CD8-positive, alpha-beta memory T cell (primary cell): ENCODE measurements around the gene FRMD4B. TPM values are rescaled to one million over a fixed set of nuclear protein-coding genes. Genes with fewer than 3 reads are reported as not detected.

Experiments
- CTCF ChIA-PET: fragments of 350-600 bp; sonication (Branson Sonifier 250); formaldehyde crosslinking; loops from one replicate; lab custom pipeline; 2021; ENCODE audit warnings: antibody characterized with exemption; lab: Charles Lee
- POLR2A ChIA-PET: fragments of 350-600 bp; sonication (Branson Sonifier 250); formaldehyde crosslinking; loops from one replicate; lab custom pipeline; 2021; ENCODE audit warnings: antibody characterized with exemption; lab: Charles Lee
- DNase-seq, 5 donors: peaks; one replicate each; pipeline versions ENCODE4 v3.0.0 to v3.0.0-alpha.2; 2020 to 2022; ENCODE audit warnings: mixed read lengths in 1 of 5
- H3K27ac ChIP-seq: one replicate; pipeline ENCODE4 v1.7.0; 2013; ENCODE audit warnings: low read depth, mild to moderate bottlenecking, low read length, moderate library complexity
- H3K27me3 ChIP-seq: 2 replicates; pipeline ENCODE4 v1.7.0; 2013; ENCODE audit warnings: low read length, mild to moderate bottlenecking; ENCODE audit not compliant: insufficient read depth, poor library complexity, severe bottlenecking
- H3K36me3 ChIP-seq: 2 replicates; pipeline ENCODE4 v1.7.0; 2013; ENCODE audit warnings: mild to moderate bottlenecking, low read length, moderate library complexity; ENCODE audit not compliant: insufficient read depth
- H3K4me1 ChIP-seq: 2 replicates; pipeline ENCODE4 v1.7.0; 2013; ENCODE audit warnings: mild to moderate bottlenecking, low read length, moderate library complexity; ENCODE audit not compliant: insufficient read depth
- H3K4me3 ChIP-seq: 2 replicates; pipeline ENCODE4 v1.7.0; 2013; ENCODE audit warnings: mild to moderate bottlenecking, low read length
- H3K9me3 ChIP-seq: 2 replicates; pipeline ENCODE4 v1.7.0; 2013; ENCODE audit warnings: mild to moderate bottlenecking, low read length
- H3K27ac Mint-ChIP-seq, 8 donors: one replicate each; pipeline ENCODE4 v1.8.0; 2020 to 2021; ENCODE audit warnings: mixed read lengths in 8 of 8, mild to moderate bottlenecking in 6 of 8, inconsistent platforms in 3 of 8, moderate library complexity in 3 of 8
- H3K27me3 Mint-ChIP-seq, 2 donors: one replicate each; pipeline ENCODE4 v1.8.0; 2020 to 2021; ENCODE audit warnings: mixed read lengths in 2 of 2, mild to moderate bottlenecking in 1 of 2, moderate library complexity in 1 of 2
- H3K36me3 Mint-ChIP-seq, 3 donors: one replicate each; pipeline ENCODE4 v1.8.0; 2020 to 2021; ENCODE audit warnings: mixed read lengths in 3 of 3, inconsistent platforms in 1 of 3, mild to moderate bottlenecking in 1 of 3
- H3K4me1 Mint-ChIP-seq, 3 donors: one replicate each; pipeline ENCODE4 v1.8.0; 2020 to 2021; ENCODE audit warnings: mixed read lengths in 3 of 3, inconsistent platforms in 1 of 3, mild to moderate bottlenecking in 1 of 3
- H3K4me3 Mint-ChIP-seq, 7 donors: one replicate each; pipeline ENCODE4 v1.8.0; 2020 to 2021; ENCODE audit warnings: mixed read lengths in 7 of 7, mild to moderate bottlenecking in 6 of 7, moderate library complexity in 4 of 7, inconsistent platforms in 2 of 7
- H3K9me3 Mint-ChIP-seq, 5 donors: one replicate each; pipeline ENCODE4 v1.8.0; 2020 to 2022; ENCODE audit warnings: mixed read lengths in 5 of 5, mild to moderate bottlenecking in 3 of 5, moderate library complexity in 2 of 5, inconsistent platforms in 1 of 5
- polyA plus RNA-seq: library from polyadenylated mRNA; unstranded; fragments of 300-500 nt; fragmentation: Illumina TruSeq; gene quantifications from one replicate; pipeline ENCODE4 v1.2.3, GENCODE V29; 2021
- total RNA-seq, 2 experiments: library from RNA; stranded (reverse); gene quantifications; one replicate each; pipeline ENCODE4 v1.2.3, GENCODE V29; 2021

Gene FRMD4B
- total and polyA plus RNA-seq, 3 experiments from 2014 or later = 3.0 to 41.1 (median 40.3) TPM

DNA sequence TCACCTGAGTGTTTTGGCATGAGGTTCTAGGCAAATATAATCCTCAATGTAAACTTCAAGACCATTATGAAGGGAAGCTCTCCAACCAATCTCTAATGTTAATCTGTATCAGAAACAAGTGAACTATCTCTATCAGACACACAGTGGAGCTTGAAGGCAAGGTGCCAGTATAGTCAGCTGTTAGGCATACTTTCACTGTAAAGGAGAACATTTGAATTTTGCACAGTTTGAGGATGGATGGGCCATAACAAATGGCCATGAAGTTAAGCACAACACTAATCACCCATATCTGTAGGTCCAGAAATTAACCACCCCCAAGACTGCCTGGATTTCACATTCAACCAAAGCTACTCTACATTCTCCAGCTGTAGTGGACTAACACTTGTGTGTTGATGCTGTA, 194.4 kb downstream of the FRMD4B start:
- no peaks in the 10 kb centered on the region for H3K9me3 ChIP-seq
- no peaks in the 10 kb centered on the region for H3K27me3 ChIP-seq
- H3K27ac Mint-ChIP-seq = no peak overlapping the region
- no peak for DNase-seq
- no peak overlapping the region for H3K4me3 Mint-ChIP-seq
- H3K4me1 ChIP-seq = no peaks in the 10 kb centered on the region
- peaks cover 6 to 38% (median 11%) of the 10 kb centered on the region in 3 donors for H3K36me3 Mint-ChIP-seq
- POLR2A ChIA-PET = interaction anchor here (0.6 kb wide), 1 partner anchor 29 kb away, joined by 3 read pairs; no protein-coding TSS in a partner anchor
- H3K4me1 Mint-ChIP-seq = peaks cover 0 to 17% (median 14%) of the 10 kb centered on the region in 3 donors
- no peak overlapping the region for H3K4me3 ChIP-seq
- H3K27me3 Mint-ChIP-seq = peaks cover 0 to 1% of the 10 kb centered on the region in 2 donors
- no peak overlapping the region for H3K27ac ChIP-seq
- CTCF ChIA-PET = interaction anchor here (1.1 kb wide), 1 partner anchor 34 kb away, joined by 3 read pairs; no protein-coding TSS in a partner anchor
- H3K9me3 Mint-ChIP-seq = no peaks in the 10 kb centered on the region
- no peaks in the 10 kb centered on the region for H3K36me3 ChIP-seq

- Mint-ChIP-seq H3K4me1 (peaks cover 0 to 17% (median 14%) of the 10 kb centered on the region in 3 donors), H3K9me3 (no peaks in the 10 kb centered on the region), H3K27me3 (no peaks in the 10 kb centered on the region), H3K4me3 (no peak overlapping the region), H3K27ac (no peak overlapping the region), H3K36me3 (peaks cover 5 to 29% (median 7%) of the 10 kb centered on the region in 3 donors)
- ChIA-PET POLR2A (no interaction called here), CTCF (no interaction called here)
- H3K27ac ChIP-seq = no peak overlapping the region
- H3K4me3 ChIP-seq = no peak overlapping the region
- no peak for DNase-seq
- H3K27me3 ChIP-seq = no peaks in the 10 kb centered on the region
- H3K36me3 ChIP-seq = no peaks in the 10 kb centered on the region
- no peaks in the 10 kb centered on the region for H3K9me3 ChIP-seq
- H3K4me1 ChIP-seq = no peaks in the 10 kb centered on the region
Measured at GRCh38 chr3:69189487-69189886, 196.4 kb downstream of the FRMD4B start.

DNA sequence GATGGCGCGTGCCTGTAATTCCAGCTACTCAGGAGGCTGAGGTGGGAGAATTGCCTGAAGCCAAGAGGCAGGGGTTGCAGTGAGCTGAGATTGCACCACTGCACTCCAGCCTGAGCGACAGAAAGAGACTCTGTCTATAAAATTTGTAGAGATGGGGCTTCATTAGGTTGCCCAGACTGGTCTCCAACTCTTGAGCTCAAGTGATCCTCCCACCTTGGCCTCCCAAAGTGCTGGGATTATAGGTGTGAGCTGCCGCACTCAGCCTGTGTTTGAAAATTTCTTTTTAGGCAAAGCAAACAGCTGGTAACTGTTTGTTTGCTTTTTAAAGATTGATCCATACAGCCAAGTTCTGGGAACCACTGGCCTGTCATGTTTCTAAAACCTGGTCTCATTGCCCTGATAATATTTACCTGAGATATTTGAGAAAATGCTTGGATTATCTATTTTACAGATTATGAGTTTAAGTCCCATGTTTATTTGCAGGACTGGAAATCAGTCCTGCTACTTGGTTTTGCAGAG, 199.3 kb downstream of the FRMD4B start:
- Histone ChIP-seq H3K36me3 (peaks cover 5% of the 10 kb centered on the region), H3K27me3 (no peaks in the 10 kb centered on the region), H3K27ac (no peak overlapping the region), H3K4me1 (no peaks in the 10 kb centered on the region), H3K4me3 (no peak overlapping the region), H3K9me3 (no peaks in the 10 kb centered on the region)
- Mint-ChIP-seq H3K36me3 (peaks cover 5 to 37% (median 6%) of the 10 kb centered on the region in 3 donors), H3K9me3 (no peaks in the 10 kb centered on the region), H3K4me1 (peaks cover 0 to 7% (median 7%) of the 10 kb centered on the region in 3 donors), H3K4me3 (no peak overlapping the region), H3K27ac (no peak overlapping the region), H3K27me3 (no peaks in the 10 kb centered on the region)
- ChIA-PET CTCF (no interaction called here), POLR2A (no interaction called here)
- no peak for DNase-seq

DNA sequence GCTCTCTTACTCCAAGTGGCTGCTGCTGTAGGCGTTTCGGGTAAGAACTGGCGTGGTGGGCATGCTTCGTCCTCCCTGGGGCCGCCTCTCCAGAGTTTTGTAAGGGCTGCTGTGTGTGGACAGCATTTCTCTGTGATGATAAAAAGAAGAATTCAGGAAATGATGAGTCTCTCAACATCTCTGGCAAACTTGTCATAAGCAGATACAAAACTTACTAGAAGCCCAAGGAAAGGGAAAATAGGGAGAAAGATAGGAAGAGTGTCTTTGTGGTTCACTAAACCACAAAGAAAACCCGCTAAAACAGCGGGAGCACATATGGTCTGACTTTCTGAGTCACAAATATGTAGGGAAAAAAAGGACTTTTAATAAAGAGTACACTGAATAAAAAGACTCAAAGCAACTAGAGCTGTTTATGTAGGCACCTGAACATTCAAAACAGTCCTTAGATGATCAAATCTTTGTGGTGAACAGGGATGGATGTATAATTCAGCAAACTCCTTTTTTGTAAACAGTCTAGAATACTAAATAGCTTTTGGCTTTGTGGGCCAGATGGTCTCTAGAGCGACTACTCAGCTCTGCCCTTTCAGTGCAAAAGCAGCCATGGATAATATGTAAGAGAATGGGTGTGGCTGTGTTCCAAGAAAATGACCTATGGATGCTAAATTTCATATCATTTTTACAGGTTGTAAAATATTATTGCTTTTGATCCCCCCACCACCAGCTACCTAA, 203.1 kb downstream of the FRMD4B start:
- Histone ChIP-seq H3K4me3 (no peak overlapping the region), H3K4me1 (no peaks in the 10 kb centered on the region), H3K9me3 (no peaks in the 10 kb centered on the region), H3K36me3 (peaks cover 5% of the 10 kb centered on the region), H3K27me3 (no peaks in the 10 kb centered on the region), H3K27ac (no peak overlapping the region)
- H3K36me3 Mint-ChIP-seq = peaks cover 3 to 45% (median 14%) of the 10 kb centered on the region in 3 donors
- no peaks in the 10 kb centered on the region for H3K9me3 Mint-ChIP-seq
- peak overlapping the region in 4 of 8 donors; percentile 1 to 50 (median 20) for H3K27ac Mint-ChIP-seq
- ChIA-PET CTCF (interaction anchor here (0.9 kb wide), 1 partner anchor 124 kb away, joined by 3 read pairs; no protein-coding TSS in a partner anchor), POLR2A (no interaction called here)
- H3K27me3 Mint-ChIP-seq = peaks cover 0 to 1% of the 10 kb centered on the region in 2 donors
- DNase-seq = no peak
- peaks cover 8 to 11% (median 9%) of the 10 kb centered on the region in 3 donors for H3K4me1 Mint-ChIP-seq
- H3K4me3 Mint-ChIP-seq = no peak overlapping the region

GRCh38 chr3:69181592-69182211, 204.2 kb downstream of the FRMD4B start:
- Mint-ChIP-seq H3K27ac (peak overlapping the region in 3 of 8 donors; percentile 11 to 29 (median 24)), H3K36me3 (peaks cover 0 to 40% (median 15%) of the 10 kb centered on the region in 3 donors), H3K27me3 (peaks cover 0 to 1% of the 10 kb centered on the region in 2 donors), H3K4me3 (no peak overlapping the region), H3K4me1 (peaks cover 8 to 11% (median 10%) of the 10 kb centered on the region in 3 donors), H3K9me3 (no peaks in the 10 kb centered on the region)
- Histone ChIP-seq H3K4me1 (no peaks in the 10 kb centered on the region), H3K9me3 (no peaks in the 10 kb centered on the region), H3K4me3 (no peak overlapping the region), H3K27me3 (no peaks in the 10 kb centered on the region), H3K36me3 (peaks cover 5% of the 10 kb centered on the region), H3K27ac (no peak overlapping the region)
- POLR2A ChIA-PET = no interaction called here
- DNase-seq = no peak
- CTCF ChIA-PET = no interaction called here

GRCh38 chr3:69180869-69181591, 204.9 kb downstream of the FRMD4B start:
- ChIA-PET CTCF (no interaction called here), POLR2A (no interaction called here)
- no peak overlapping the region for H3K4me3 Mint-ChIP-seq
- Histone ChIP-seq H3K4me1 (no peaks in the 10 kb centered on the region), H3K4me3 (no peak overlapping the region), H3K27ac (no peak overlapping the region), H3K9me3 (no peaks in the 10 kb centered on the region), H3K27me3 (no peaks in the 10 kb centered on the region), H3K36me3 (peaks cover 5% of the 10 kb centered on the region)
- H3K27ac Mint-ChIP-seq = peak overlapping the region in 2 of 8 donors; percentile 24 to 29
- peaks cover 0 to 40% (median 15%) of the 10 kb centered on the region in 3 donors for H3K36me3 Mint-ChIP-seq
- H3K4me1 Mint-ChIP-seq = peaks cover 8 to 11% (median 10%) of the 10 kb centered on the region in 3 donors
- DNase-seq = no peak
- H3K27me3 Mint-ChIP-seq = peaks cover 0 to 1% of the 10 kb centered on the region in 2 donors
- H3K9me3 Mint-ChIP-seq = no peaks in the 10 kb centered on the region

DNA sequence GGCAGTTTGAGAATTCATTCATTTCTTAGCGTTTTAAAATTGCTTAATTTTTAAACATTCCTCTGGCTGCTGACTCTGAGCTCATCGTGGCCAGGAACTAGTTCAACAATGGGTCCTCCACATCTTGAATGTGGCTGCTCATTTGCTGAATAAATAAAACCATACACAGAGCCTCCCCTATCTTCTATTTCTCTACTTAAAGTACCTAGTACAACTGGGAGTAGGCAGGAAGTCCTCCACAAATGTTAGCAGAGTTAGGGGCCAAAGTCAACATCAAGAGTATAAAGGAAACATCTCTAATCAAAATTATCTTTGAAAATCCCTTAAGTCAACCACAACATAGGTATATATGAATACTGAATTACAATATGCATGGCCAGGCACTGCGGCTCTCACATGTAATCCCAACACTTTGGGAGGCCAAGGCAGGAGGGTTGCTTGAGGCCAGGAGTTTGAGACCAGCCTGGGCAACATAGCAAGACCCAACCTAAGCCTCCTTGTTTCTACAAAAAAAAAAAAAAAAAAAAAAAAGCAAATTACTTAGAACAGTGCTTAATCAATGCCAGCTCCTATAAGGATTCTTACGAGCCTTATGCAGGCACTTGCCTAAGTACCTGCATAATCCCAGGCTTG, 206.0 kb downstream of the FRMD4B start:
- Histone ChIP-seq H3K27ac (no peak overlapping the region), H3K4me3 (no peak overlapping the region), H3K9me3 (no peaks in the 10 kb centered on the region), H3K4me1 (no peaks in the 10 kb centered on the region), H3K27me3 (no peaks in the 10 kb centered on the region), H3K36me3 (peaks cover 5% of the 10 kb centered on the region)
- DNase-seq = no peak
- peaks cover 0 to 43% (median 18%) of the 10 kb centered on the region in 3 donors for H3K36me3 Mint-ChIP-seq
- peak overlapping the region in 4 of 8 donors; percentile 8 to 59 (median 40) for H3K27ac Mint-ChIP-seq
- H3K4me3 Mint-ChIP-seq = no peak overlapping the region
- H3K4me1 Mint-ChIP-seq = peaks cover 8 to 11% (median 10%) of the 10 kb centered on the region in 3 donors
- H3K9me3 Mint-ChIP-seq = no peaks in the 10 kb centered on the region
- ChIA-PET CTCF (no interaction called here), POLR2A (no interaction called here)
- peaks cover 0 to 1% of the 10 kb centered on the region in 2 donors for H3K27me3 Mint-ChIP-seq
